Measurements from ENCODE around the gene AK1. TPM values are rescaled to one million over a fixed set of nuclear protein-coding genes. Genes with fewer than 3 reads are reported as not detected.

The AK1 gene, protein sequence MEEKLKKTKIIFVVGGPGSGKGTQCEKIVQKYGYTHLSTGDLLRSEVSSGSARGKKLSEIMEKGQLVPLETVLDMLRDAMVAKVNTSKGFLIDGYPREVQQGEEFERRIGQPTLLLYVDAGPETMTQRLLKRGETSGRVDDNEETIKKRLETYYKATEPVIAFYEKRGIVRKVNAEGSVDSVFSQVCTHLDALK
- 75.9 and 94.3 TPM in 2 replicates for total RNA-seq (2022)
- Bru-seq, nascent RNA = percentile 59 among the genes with signal in this experiment
- BruChase-seq, experiment 1, labeled RNA remaining after a 6-hour chase = percentile 84 among the genes with signal in this experiment
- BruChase-seq, experiment 2, labeled RNA remaining after a 2-hour chase = percentile 61 among the genes with signal in this experiment
- long read RNA-seq, transcript AK1-203 (7 exons, 2,266 nt) = major isoform, 86 of 98 reads
- long read RNA-seq, partial matches to known transcripts = 2 of 98 reads
- long read RNA-seq, other reads (novel, unspliced or antisense) = 10 of 98 reads

DNA sequence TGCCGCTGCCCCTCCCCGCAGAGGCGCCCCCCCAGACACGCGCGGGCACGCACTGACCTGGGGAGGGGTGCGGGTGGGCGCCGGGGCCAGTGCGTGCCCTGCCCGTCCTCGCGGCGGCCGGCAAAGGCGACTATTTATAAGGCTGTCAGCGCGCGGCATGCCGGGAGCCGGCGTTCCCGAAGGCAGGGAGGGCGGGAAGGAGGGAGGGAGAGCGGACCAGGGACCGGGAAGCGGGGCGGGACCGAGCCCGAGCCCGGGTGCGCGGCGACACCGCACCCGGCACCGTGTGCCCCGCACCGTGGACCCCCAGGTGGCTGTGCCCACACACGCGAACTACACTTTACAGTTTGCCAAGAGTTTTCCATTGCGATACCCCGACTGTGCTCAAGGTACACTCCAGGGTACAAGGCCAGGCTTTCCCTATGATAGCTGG lies at the start of gene AK1:
Gene AK1 (minus strand): TSS at position 110 of the 433 bp plus-strand sequence. CDS start 3,058 bp downstream, outside the sequence.
- no peaks in the 10 kb centered on the region for H3K27me3 Mint-ChIP-seq (ENCODE audit: insufficient read depth, unreplicated experiment)
- no TSS peak for BruUV-seq (replicated peaks)
- ChIA-PET POLR2A (interaction anchor here (0.8 to 1.3 kb wide), 5 partner anchors 12 to 77 kb away, joined by 3 to 4 read pairs (median 3); partner anchors contain the start of gene ST6GALNAC6), CTCF (interaction anchor here (0.8 kb wide), 1 partner anchor 66 kb away, joined by 3 read pairs; no protein-coding TSS in a partner anchor)
- TF ChIP-seq, protein P1, sequence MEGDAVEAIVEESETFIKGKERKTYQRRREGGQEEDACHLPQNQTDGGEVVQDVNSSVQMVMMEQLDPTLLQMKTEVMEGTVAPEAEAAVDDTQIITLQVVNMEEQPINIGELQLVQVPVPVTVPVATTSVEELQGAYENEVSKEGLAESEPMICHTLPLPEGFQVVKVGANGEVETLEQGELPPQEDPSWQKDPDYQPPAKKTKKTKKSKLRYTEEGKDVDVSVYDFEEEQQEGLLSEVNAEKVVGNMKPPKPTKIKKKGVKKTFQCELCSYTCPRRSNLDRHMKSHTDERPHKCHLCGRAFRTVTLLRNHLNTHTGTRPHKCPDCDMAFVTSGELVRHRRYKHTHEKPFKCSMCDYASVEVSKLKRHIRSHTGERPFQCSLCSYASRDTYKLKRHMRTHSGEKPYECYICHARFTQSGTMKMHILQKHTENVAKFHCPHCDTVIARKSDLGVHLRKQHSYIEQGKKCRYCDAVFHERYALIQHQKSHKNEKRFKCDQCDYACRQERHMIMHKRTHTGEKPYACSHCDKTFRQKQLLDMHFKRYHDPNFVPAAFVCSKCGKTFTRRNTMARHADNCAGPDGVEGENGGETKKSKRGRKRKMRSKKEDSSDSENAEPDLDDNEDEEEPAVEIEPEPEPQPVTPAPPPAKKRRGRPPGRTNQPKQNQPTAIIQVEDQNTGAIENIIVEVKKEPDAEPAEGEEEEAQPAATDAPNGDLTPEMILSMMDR (IDR thresholded peaks at IDR 0.05; ENCODE audit: unreplicated experiment) = no peak
- peaks cover 4% of the 10 kb centered on the region for H3K36me3 Mint-ChIP-seq (ENCODE audit: insufficient read depth, unreplicated experiment)
- peaks cover 9% of the 10 kb centered on the region for H3K4me1 Mint-ChIP-seq (ENCODE audit: insufficient read depth, unreplicated experiment)
- intact Hi-C loops (cut with micrococcal nuclease) = no loop called here
- peak within 1 kb of the TSS; percentile 80 for H3K4me3 Mint-ChIP-seq (ENCODE audit: unreplicated experiment)
- H3K27ac Mint-ChIP-seq (ENCODE audit: low read depth, unreplicated experiment) = peak within 1 kb of the TSS; percentile 57
- no peaks in the 10 kb centered on the region for H3K9me3 Mint-ChIP-seq (ENCODE audit: unreplicated experiment)
- DNase-seq (ENCODE audit: unreplicated experiment) = peak; percentile 62

DNA sequence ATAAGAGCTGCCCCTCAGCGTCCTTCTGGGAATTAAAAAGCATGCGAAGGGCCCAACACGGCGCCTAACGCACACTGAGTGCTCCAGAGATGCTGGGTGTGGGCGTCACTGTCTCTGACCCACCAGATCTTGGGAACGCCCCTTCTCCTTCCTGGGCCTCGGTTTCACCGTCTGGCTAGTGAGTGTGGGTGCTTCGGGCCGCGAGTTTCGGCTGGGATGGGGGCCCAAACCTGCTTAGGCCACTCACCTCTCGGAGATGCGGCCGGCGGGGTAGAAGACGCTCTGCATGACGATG lies 49.4 kb upstream of the AK1 start:
- CTCF ChIA-PET = interaction anchor here (0.7 to 1.1 kb wide), 2 partner anchors 44 to 108 kb away, joined by 3 read pairs; no protein-coding TSS in a partner anchor
- intact Hi-C loops (cut with micrococcal nuclease) = loop anchor here (10.0 kb wide), 1 partner anchor 712 kb away; no protein-coding TSS in a partner anchor
- Mint-ChIP-seq H3K27me3 (ENCODE audit: insufficient read depth, unreplicated experiment) (no peaks in the 10 kb centered on the region), H3K9me3 (ENCODE audit: unreplicated experiment) (no peaks in the 10 kb centered on the region), H3K4me1 (ENCODE audit: insufficient read depth, unreplicated experiment) (peaks cover 12% of the 10 kb centered on the region), H3K27ac (ENCODE audit: low read depth, unreplicated experiment) (no peak overlapping the region), H3K36me3 (ENCODE audit: insufficient read depth, unreplicated experiment) (no peaks in the 10 kb centered on the region), H3K4me3 (ENCODE audit: unreplicated experiment) (peak overlapping the region; percentile 65)
- BruUV-seq (replicated peaks) = no TSS peak
- TF ChIP-seq, protein P1 (IDR thresholded peaks at IDR 0.05; ENCODE audit: unreplicated experiment) = no peak
- DNase-seq (ENCODE audit: unreplicated experiment) = no peak
- POLR2A ChIA-PET = no interaction called here

DNA sequence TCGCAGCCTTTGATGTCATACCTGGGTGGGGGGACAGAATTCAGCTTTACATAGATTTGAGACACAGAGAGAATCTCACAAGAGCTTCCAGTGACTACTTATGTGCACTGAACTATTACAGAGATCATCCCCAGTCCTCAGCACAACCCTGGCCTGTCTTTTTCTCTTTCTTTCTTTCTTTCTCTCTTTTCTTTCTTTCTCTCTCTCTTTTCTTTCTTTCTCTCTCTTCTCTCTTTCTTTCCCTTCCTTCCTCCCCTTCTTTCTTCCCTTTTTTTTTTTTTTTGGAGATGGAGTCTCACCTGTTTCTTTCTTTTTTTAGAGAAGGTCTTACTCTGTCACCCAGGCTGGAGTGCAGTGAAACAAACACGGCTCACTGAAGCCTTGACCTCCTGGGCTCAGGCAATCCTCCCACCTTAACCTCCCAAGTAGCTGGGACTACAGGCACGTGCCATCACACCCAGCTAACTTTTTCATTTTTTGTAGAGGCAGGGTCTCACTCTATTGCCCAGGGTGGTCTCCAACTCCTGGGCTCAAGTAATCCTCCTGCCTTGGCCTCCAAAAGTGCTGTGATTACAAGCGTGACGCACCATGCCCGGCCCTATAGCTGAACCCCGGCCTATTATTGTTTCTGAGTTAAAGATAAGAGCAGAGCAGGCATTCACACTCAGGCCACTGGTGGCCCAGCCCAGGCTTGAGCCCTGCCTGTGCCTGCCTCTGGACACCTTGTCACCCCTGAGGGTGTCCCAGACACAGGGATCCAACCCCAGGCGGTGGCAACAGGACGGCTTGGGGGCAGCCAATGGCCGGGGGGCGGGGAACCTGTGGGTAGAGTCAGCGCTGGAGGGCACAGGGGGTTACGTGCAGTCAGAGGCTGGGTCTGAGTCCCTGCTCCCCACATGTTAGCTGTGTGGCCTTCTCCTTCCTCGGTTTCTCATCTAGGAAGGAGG lies 48.8 kb upstream of the AK1 start:
- TF ChIP-seq, protein P1 (IDR thresholded peaks at IDR 0.05; ENCODE audit: unreplicated experiment) = no peak
- DNase-seq (ENCODE audit: unreplicated experiment) = no peak
- Mint-ChIP-seq H3K9me3 (ENCODE audit: unreplicated experiment) (no peaks in the 10 kb centered on the region), H3K27ac (ENCODE audit: low read depth, unreplicated experiment) (no peak overlapping the region), H3K27me3 (ENCODE audit: insufficient read depth, unreplicated experiment) (no peaks in the 10 kb centered on the region), H3K4me1 (ENCODE audit: insufficient read depth, unreplicated experiment) (peaks cover 8% of the 10 kb centered on the region), H3K4me3 (ENCODE audit: unreplicated experiment) (no peak overlapping the region), H3K36me3 (ENCODE audit: insufficient read depth, unreplicated experiment) (no peaks in the 10 kb centered on the region)
- ChIA-PET CTCF (interaction anchor here (0.7 to 1.3 kb wide), 3 partner anchors 44 to 191 kb away, joined by 3 to 4 read pairs (median 3); partner anchors contain the start of gene TOR2A), POLR2A (no interaction called here)
- BruUV-seq (replicated peaks) = no TSS peak
- intact Hi-C loops (cut with micrococcal nuclease) = loop anchor here (10.0 kb wide), 1 partner anchor 711 kb away; no protein-coding TSS in a partner anchor
